EL (cell line): ENCODE measurements around the gene MMP28.

ENCODE experiments used
- DNase-seq: peaks from one replicate; pipeline ENCODE4 v3.0.0-alpha.2; 2016

The MMP28 gene

GRCh38 chr17:35795007-35795870 is at the start of gene MMP28:
Gene MMP28 (minus strand): TSS chr17:35795641. CDS start chr17:35795377, 264 bp downstream.
- peak; percentile 36 for DNase-seq

DNA sequence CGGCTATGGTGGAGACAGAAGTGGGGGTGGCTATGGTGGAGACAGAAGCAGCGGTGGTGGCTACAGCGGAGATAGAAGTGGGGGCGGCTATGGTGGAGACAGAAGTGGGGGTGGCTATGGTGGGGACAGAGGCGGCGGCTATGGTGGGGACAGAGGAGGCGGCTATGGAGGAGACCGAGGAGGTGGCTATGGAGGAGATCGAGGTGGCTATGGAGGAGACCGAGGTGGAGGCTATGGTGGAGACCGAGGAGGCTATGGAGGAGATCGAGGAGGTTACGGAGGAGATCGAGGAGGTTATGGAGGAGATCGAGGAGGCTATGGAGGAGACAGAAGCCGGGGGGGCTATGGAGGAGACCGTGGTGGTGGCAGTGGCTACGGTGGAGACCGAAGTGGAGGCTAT is 49.1 kb upstream of the MMP28 start:
- no peak for DNase-seq

GRCh38 chr17:35843698-35844097 is 48.3 kb upstream of the MMP28 start:
- no peak for DNase-seq

GRCh38 chr17:35842239-35842638 is 46.8 kb upstream of the MMP28 start:
- DNase-seq = no peak

DNA sequence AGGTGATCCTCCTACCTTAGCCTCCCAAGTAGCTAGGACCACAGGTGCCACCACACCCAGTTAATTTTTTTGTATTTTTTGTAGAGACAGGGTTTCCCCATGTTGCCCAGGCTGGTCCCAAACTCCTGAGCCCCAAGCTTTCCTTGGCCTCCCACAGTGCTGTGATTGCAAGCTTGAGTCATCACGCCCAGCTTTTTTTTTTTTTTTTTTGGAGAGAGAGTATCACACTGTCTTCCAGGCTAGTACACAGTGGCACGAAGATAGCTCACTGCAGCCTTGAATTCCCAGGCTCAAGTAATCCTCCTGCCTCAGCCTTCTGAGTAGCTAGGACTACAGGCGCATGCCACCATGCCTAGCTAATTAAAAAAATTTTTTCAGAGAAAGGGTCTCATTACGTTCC is 46.1 kb upstream of the MMP28 start:
- peak; percentile 30 for DNase-seq

DNA sequence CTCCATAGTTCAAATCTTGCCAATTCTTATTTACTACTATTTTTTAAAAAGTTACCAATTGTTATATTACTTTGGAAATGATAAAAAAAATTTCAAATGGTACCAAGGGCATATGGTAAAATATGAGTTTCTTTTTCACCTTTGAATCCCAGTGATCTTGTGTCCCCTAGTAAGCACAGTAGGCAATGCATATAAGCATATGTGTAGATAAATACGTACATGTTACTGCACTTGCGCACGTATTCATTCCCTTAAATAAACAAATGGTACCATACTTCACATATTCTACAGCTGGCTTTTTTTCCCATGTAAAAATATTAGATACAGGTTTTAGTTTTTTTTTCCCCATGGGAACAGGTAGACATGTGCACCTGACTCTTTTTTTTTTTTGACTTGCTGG is 45.7 kb upstream of the MMP28 start:
- no peak for DNase-seq

- no peak for DNase-seq
Observed at GRCh38 chr17:35825206-35825605, 29.8 kb upstream of the MMP28 start.

- no peak for DNase-seq
Observed at GRCh38 chr17:35821308-35821707, 25.9 kb upstream of the MMP28 start.

GRCh38 chr17:35819455-35819854 is 24.0 kb upstream of the MMP28 start:
- DNase-seq = no peak

- no peak for DNase-seq
Observed at GRCh38 chr17:35817196-35817595, 21.8 kb upstream of the MMP28 start.

DNA sequence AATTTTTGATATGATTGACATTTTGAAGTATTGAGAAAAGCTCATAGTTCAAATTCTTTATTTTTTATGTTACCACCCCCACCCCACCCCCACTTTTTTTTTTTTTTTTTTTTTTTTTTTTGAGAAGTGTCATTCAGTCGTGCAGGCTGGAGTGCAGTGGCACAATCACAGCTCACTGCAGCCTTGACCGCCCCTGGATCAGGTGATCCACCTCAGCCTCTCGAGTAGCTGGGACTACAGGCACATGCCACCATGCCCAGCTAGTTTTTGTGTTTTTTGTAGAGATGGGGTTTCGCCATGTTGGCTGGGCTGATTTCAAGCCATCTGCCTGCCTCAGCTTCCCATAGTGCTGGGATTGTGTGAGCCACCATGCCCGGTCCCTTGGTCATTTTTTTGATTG is 21.3 kb upstream of the MMP28 start:
- no peak for DNase-seq

- no peak for DNase-seq
Observed at GRCh38 chr17:35812456-35812855, 17.0 kb upstream of the MMP28 start.

- no peak for DNase-seq
Observed at GRCh38 chr17:35811759-35812158, 16.3 kb upstream of the MMP28 start.

- DNase-seq = no peak
Observed at GRCh38 chr17:35809855-35810461, 14.5 kb upstream of the MMP28 start.

DNA sequence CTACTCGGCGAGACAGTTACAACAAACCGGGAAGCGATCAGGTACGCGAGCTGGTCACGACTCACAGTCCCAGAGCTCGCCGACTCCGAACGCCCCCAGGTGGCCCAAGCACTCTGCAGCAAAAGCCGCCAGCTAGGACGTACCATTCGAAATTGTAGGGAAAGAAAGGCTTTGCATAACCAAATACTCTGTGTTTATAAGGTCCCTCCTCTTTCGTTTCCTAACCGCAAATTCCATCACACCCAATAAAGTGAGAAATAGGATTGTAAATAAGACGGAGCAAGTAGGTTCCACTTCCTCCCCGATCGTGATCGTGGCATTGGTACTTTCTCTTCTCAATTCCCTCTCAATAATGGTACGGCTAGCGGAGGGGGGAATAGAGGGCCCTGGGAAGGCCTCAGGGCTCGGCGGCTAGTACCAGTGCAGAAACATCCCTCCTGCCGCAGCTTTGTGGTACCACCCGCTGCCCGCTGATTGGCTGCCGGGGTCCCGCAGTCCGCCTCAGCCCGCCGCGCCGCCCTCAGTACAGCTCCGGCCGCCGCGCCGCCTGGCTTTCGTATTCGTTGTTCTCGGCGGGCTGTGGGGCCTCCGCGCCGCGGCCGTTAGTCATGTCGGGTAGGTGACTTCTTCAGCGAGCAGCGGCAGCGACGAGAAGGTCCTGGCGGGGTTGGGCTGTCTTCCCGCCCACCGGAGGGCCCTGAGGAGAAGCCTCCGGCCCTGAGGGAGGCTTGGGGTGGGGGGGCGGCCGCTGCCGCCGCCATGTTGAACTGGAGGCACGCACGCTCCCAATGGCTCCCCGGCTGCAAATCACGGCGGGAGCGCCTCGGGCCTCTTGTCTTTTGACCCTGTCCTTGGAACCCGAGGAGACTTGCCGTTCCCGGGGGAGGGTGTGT is 13.8 kb upstream of the MMP28 start, which contains the start of gene TAF15:
Gene TAF15 (plus strand): TSS at position 523 of the 893 bp plus-strand sequence. CDS start 86 bp downstream, at position 609.
- DNase-seq = peak; percentile 99

DNA sequence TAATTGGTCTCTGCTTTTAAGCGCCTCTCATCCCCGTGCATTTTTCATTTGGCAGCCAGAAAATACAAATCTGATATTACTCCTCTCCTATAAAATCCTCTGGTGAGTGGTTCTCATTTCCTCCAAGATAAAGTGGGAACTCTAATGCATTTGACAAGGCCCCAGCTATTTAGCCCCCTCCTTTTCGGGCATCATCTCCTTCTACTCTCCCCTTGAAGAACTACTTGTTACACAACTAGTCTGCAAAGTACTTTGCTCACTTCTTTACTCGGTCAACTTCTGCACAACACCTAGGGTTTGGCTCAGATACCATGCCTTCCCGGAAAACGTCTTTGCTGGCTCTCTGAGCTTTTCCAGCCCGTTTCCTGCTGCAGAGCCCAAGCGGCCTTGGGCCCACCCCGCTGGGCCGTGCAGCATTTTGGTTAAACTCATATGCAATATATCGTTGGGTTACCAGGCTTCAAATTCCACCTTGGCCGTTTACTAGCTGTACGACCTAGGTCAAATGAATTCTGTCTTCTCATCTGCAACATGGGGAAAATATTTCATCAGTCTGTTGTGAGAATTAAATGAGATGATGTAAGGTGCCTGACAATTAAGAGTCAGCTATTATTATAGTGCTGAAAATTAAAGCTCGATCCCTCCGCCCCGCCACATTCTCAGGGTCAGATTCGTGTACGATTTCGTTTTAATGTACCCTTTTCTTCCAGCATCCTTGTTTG is 13.0 kb upstream of the MMP28 start:
- DNase-seq = peak; percentile 9

GRCh38 chr17:35807371-35808144 is 12.1 kb upstream of the MMP28 start:
- DNase-seq = peak; percentile 76

DNA sequence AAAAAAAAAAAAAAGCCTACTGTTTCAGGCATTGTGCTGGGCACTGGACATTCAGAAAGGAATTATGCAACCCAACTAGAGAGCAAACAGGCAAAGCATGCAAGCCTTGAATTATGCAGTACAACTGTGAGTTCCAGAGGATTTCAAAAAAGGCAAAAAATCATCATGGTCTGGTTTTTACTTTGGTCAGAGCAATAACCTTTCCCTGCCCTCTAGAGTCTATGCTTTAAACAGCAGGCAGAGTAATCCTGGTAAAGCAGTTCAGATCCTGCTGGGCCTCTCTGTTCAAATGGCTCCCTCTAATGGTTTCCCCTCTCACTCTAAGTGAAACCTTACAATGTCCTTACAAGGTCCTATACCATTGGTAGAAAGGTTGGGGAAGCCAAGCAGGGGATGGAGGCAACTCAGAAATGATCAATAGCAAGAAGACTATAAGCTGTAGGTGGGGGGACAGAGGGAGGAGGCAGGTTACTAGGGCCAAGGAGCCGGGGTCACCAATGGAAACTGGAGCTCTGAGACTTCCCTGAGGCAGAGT is 9.3 kb upstream of the MMP28 start:
- DNase-seq = peak; percentile 88

- peak; percentile 12 for DNase-seq
Observed at GRCh38 chr17:35801583-35802224, 6.3 kb upstream of the MMP28 start.

GRCh38 chr17:35799942-35800341 is 4.5 kb upstream of the MMP28 start:
- peak; percentile 74 for DNase-seq

DNA sequence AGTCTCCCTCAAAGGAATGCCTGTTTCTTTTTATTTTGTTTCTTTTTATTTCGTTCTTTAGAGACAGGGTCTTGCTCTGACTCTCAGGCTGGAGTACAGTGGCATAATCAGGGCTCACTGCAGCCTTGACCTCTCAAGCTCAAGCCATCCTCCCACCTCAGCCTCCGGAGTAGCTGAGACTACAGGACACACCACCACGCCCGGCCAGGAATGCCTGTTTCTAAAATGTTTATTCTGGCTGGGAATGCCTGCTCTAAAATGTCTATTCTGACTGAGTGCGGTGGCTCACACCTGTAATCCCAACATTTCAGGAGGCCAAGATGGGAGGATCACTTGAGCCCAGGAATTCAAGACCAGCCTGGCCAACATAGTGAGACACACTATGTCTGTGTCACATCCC is 2.5 kb upstream of the MMP28 start:
- DNase-seq = no peak
